ENCODE data around the gene WTAP. TPM values are rescaled to one million over a fixed set of nuclear protein-coding genes. Genes with fewer than 3 reads are reported as not detected.
A peak's percentile ranks its signal among the peaks of the same experiment; 100 is the strongest.
"Not testable (repeated sequence)": the region's sequence is repeated elsewhere in the genome, so short reads cannot be mapped to it uniquely, and the experiment has no call there.

Gene WTAP
- total RNA-seq, 1 experiment from 2014 or later = 138 TPM

- H2AK5ac ChIP-seq (ENCODE audit: insufficient read length, low read length) = no peak overlapping the region
- H3K14ac ChIP-seq (ENCODE audit: insufficient read depth, low read length) = no peak overlapping the region
- peak overlapping the region in 1 of 2 experiments; percentile 58; a peak in 2 of 5 replicates for H3K4me3 Mint-ChIP-seq
- H3K23ac ChIP-seq (ENCODE audit: insufficient read length, low read depth, low read length) = no peak overlapping the region
- no peak overlapping the region for H3K56ac ChIP-seq (ENCODE audit: insufficient read length, low read depth, low read length)
- peaks cover 3% of the 10 kb centered on the region for H3K23me2 ChIP-seq (ENCODE audit: insufficient read length, low read depth, low read length, poor library complexity, severe bottlenecking)
- no peaks in the 10 kb centered on the region for H3K9me3 ChIP-seq (ENCODE audit: control insufficient read depth, low read depth, low read length)
- H2BK120ac ChIP-seq (ENCODE audit: low read depth, low read length, poor library complexity, severe bottlenecking) = no peak overlapping the region
- H2BK12ac ChIP-seq (ENCODE audit: insufficient read length, low read depth, low read length) = no peak overlapping the region
- H3K4me1 ChIP-seq (ENCODE audit: insufficient read depth, low read length) = no peaks in the 10 kb centered on the region
- peaks cover 10 to 16% (median 14%) of the 10 kb centered on the region in 3 experiments for H3K36me3 Mint-ChIP-seq (ENCODE audit: insufficient read depth in 1 of 3, low read depth in 3 of 3)
- no peak overlapping the region for H4K91ac ChIP-seq (ENCODE audit: insufficient read length, low read depth, low read length)
- H3K27ac Mint-ChIP-seq = peak overlapping the region in 1 of 3 experiments; percentile 15; a peak in 1 of 7 replicates
- H2BK15ac ChIP-seq (ENCODE audit: low read depth, low read length) = no peak overlapping the region
- no peak overlapping the region for H2BK5ac ChIP-seq (ENCODE audit: insufficient read length, low read length)
- H4K5ac ChIP-seq (ENCODE audit: insufficient read length, low read depth, low read length) = no peak overlapping the region
- no peak overlapping the region for H3K4ac ChIP-seq (ENCODE audit: low read depth, low read length)
- no peaks in the 10 kb centered on the region for H3K79me1 ChIP-seq (ENCODE audit: insufficient read depth, low read depth, low read length, poor library complexity, severe bottlenecking)
- H4K20me1 ChIP-seq (ENCODE audit: control insufficient read depth, insufficient read depth, insufficient read length) = no peaks in the 10 kb centered on the region
- no peak overlapping the region for H3K4me2 ChIP-seq (ENCODE audit: insufficient read depth, insufficient read length, low read length)
- H3K27me3 Mint-ChIP-seq (ENCODE audit: low read depth) = no peaks in the 10 kb centered on the region; the same call in 1 of the 2 replicates
- H3K79me2 ChIP-seq (ENCODE audit: insufficient read depth, low read length) = peaks cover 26% of the 10 kb centered on the region
- H3K27me3 ChIP-seq (ENCODE audit: insufficient read depth, low read length) = no peaks in the 10 kb centered on the region
- no peak for TF ChIP-seq CTCF (conservative IDR thresholded peaks at IDR 0.05)
- no peak overlapping the region for H2AFZ ChIP-seq (ENCODE audit: low read length)
- H3K9me3 Mint-ChIP-seq = no peaks in the 10 kb centered on the region; a peak in 2 of 5 replicates
- no CpG with 5 or more reads among the region's 4 CpGs for WGBS (ENCODE audit: extremely low coverage, insufficient read length, low lambda C conversion rate)
- no peak overlapping the region for H2BK20ac ChIP-seq (ENCODE audit: low read depth, low read length, poor library complexity, severe bottlenecking)
- H3K4me1 Mint-ChIP-seq = peaks cover 22 to 24% of the 10 kb centered on the region in 2 experiments
- no peak overlapping the region for H4K8ac ChIP-seq (replicated peaks; ENCODE audit: insufficient read length, low read depth, low read length)
- no peak overlapping the region for H3K18ac ChIP-seq (ENCODE audit: insufficient read length, low read depth, low read length)
- DNase-seq = no peak
- H3K9ac ChIP-seq (ENCODE audit: extremely low read depth, insufficient read length, low read length) = no peak overlapping the region
- H3T11ph ChIP-seq (ENCODE audit: low read length) = no peak overlapping the region
- H3K27ac ChIP-seq (ENCODE audit: insufficient read length, low read depth, low read length) = no peak overlapping the region
Observed at GRCh38 chr6:159724778-159725177, 2.5 kb upstream of the WTAP start.

GRCh38 chr6:159725208-159725607, 2.1 kb upstream of the WTAP start:
- H2BK5ac ChIP-seq (ENCODE audit: insufficient read length, low read length); H3K18ac ChIP-seq (ENCODE audit: insufficient read length, low read depth, low read length); H3K79me1 ChIP-seq (ENCODE audit: insufficient read depth, low read depth, low read length, poor library complexity, severe bottlenecking); H3K4ac ChIP-seq (ENCODE audit: low read depth, low read length); H3K56ac ChIP-seq (ENCODE audit: insufficient read length, low read depth, low read length); H4K91ac ChIP-seq (ENCODE audit: insufficient read length, low read depth, low read length); H2BK12ac ChIP-seq (ENCODE audit: insufficient read length, low read depth, low read length); H2AFZ ChIP-seq (ENCODE audit: low read length); H3K9me3 Mint-ChIP-seq; H3K27me3 Mint-ChIP-seq (ENCODE audit: low read depth); DNase-seq; H4K20me1 ChIP-seq (ENCODE audit: control insufficient read depth, insufficient read depth, insufficient read length); H2BK120ac ChIP-seq (ENCODE audit: low read depth, low read length, poor library complexity, severe bottlenecking); H2AK5ac ChIP-seq (ENCODE audit: insufficient read length, low read length); H3K23ac ChIP-seq (ENCODE audit: insufficient read length, low read depth, low read length); H2BK20ac ChIP-seq (ENCODE audit: low read depth, low read length, poor library complexity, severe bottlenecking); H3K23me2 ChIP-seq (ENCODE audit: insufficient read length, low read depth, low read length, poor library complexity, severe bottlenecking); H3K9me3 ChIP-seq (ENCODE audit: control insufficient read depth, low read depth, low read length); H3K4me1 ChIP-seq (ENCODE audit: insufficient read depth, low read length); H2BK15ac ChIP-seq (ENCODE audit: low read depth, low read length); H3K27ac ChIP-seq (ENCODE audit: insufficient read length, low read depth, low read length); H3K14ac ChIP-seq (ENCODE audit: insufficient read depth, low read length); H3K27me3 ChIP-seq (ENCODE audit: insufficient read depth, low read length); H3K27ac Mint-ChIP-seq; H4K8ac ChIP-seq (replicated peaks; ENCODE audit: insufficient read length, low read depth, low read length); H4K5ac ChIP-seq (ENCODE audit: insufficient read length, low read depth, low read length); H3K4me2 ChIP-seq (ENCODE audit: insufficient read depth, insufficient read length, low read length); H3K9ac ChIP-seq (ENCODE audit: extremely low read depth, insufficient read length, low read length); H3T11ph ChIP-seq (ENCODE audit: low read length): not testable (repeated sequence)
- peaks cover 10 to 17% (median 14%) of the 10 kb centered on the region in 3 experiments for H3K36me3 Mint-ChIP-seq (ENCODE audit: insufficient read depth in 1 of 3, low read depth in 3 of 3)
- WGBS (ENCODE audit: extremely low coverage, insufficient read length, low lambda C conversion rate) = no CpG with 5 or more reads among the region's 3 CpGs
- peak overlapping the region; percentile 39 to 58; a peak in 4 of 5 replicates for H3K4me3 Mint-ChIP-seq
- H3K79me2 ChIP-seq (ENCODE audit: insufficient read depth, low read length) = peaks cover 29% of the 10 kb centered on the region
- peaks cover 24% of the 10 kb centered on the region in 2 experiments for H3K4me1 Mint-ChIP-seq

Measured in H9 (cell line).